ENCODE results near the gene PLEK. TPM values are rescaled to one million over a fixed set of nuclear protein-coding genes. Genes with fewer than 3 reads are reported as not detected.

The PLEK gene
- total RNA-seq, 4 donors from 2014 or later, result 5.0 to 33.0 (median 6.8) TPM

GRCh38 chr2:68319398-68320117 lies 45.5 kb upstream of the PLEK start, which contains the start of gene CNRIP1:
Gene CNRIP1 (minus strand): TSS chr2:68319949. CDS start chr2:68319400, 549 bp downstream.
- Histone ChIP-seq H3K36me3 (peaks cover 0 to 24% of the 10 kb centered on the region in 2 donors), H3K4me3 (peak within 1 kb of the TSS; percentile 86 to 87), H3K27ac (peak within 1 kb of the TSS; percentile 74 to 95 (median 92)), H3K27me3 (no peaks in the 10 kb centered on the region), H3K9me3 (no peaks in the 10 kb centered on the region), H3K4me1 (peaks cover 0 to 40% (median 5%) of the 10 kb centered on the region in 3 donors)
- TF ChIP-seq CTCF (IDR thresholded peaks at IDR 0.05) (peak in 1 of 4 experiments; percentile 33), EP300 (IDR thresholded peaks at IDR 0.05) (no peak), POLR2AphosphoS5 (IDR thresholded peaks at IDR 0.05) (peak; percentile 73), POLR2A (IDR thresholded peaks at IDR 0.05) (peak; percentile 39 to 60)
- WGBS, 2 donors (ENCODE audit: low coverage in 1 of 2), result 0% methylated on average over 3 to 11 of the region's 64 CpGs
- ATAC-seq, result peak; percentile 85

DNA sequence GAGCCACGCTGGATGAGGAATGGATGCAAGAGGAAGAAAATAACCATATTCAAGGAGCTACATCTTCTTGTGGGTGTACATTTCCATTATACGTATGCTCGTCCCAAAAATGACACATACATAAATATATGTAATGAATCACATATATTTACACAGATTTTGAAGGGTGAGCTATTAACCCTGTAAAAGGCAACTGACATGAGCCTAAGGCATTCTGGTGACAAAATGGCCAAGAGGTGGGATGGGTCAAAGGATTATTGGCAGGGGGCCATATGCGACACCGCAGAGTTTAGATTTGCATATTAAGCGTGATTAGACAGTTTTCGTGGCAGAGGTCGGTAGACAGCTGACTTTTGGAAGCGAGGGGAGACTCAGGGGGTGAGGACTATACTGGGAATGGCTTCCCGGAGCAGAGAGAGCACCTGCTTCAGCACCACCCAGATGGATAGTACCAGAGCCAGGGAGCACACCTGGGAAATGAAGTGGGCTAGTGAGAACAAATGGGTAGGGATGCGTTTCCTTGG lies 44.9 kb upstream of the PLEK start:
- TF ChIP-seq CTCF (IDR thresholded peaks at IDR 0.05) (no peak), EP300 (IDR thresholded peaks at IDR 0.05) (no peak), POLR2A (IDR thresholded peaks at IDR 0.05) (no peak), POLR2AphosphoS5 (IDR thresholded peaks at IDR 0.05) (no peak)
- Histone ChIP-seq H3K4me3 (peak overlapping the region; percentile 86 to 87), H3K27me3 (no peaks in the 10 kb centered on the region), H3K4me1 (peaks cover 0 to 40% (median 5%) of the 10 kb centered on the region in 3 donors), H3K36me3 (peaks cover 0 to 18% of the 10 kb centered on the region in 2 donors), H3K27ac (peak overlapping the region; percentile 74 to 95 (median 92)), H3K9me3 (no peaks in the 10 kb centered on the region)
- WGBS, 2 donors (ENCODE audit: low coverage in 1 of 2), result 2 to 4% methylated on average over 11 of the region's 11 CpGs
- ATAC-seq, result no peak

- no peak for ATAC-seq
- TF ChIP-seq POLR2AphosphoS5 (IDR thresholded peaks at IDR 0.05) (no peak), CTCF (IDR thresholded peaks at IDR 0.05) (no peak), EP300 (IDR thresholded peaks at IDR 0.05) (no peak), POLR2A (IDR thresholded peaks at IDR 0.05) (no peak)
- 70 to 72% methylated on average over 2 to 3 of the region's 3 CpGs for WGBS, 2 donors (ENCODE audit: low coverage in 1 of 2)
Observed at GRCh38 chr2:68325056-68325455, 40.0 kb upstream of the PLEK start.

GRCh38 chr2:68328901-68329300 lies 36.2 kb upstream of the PLEK start:
- H3K27me3 ChIP-seq, result peaks cover 25% of the 10 kb centered on the region
- no peak for ATAC-seq
- H3K9me3 ChIP-seq, result no peaks in the 10 kb centered on the region
- H3K4me3 ChIP-seq, result no peak overlapping the region
- H3K36me3 ChIP-seq, result no peaks in the 10 kb centered on the region
- TF ChIP-seq POLR2AphosphoS5 (IDR thresholded peaks at IDR 0.05), result no peak
- TF ChIP-seq CTCF (IDR thresholded peaks at IDR 0.05), result no peak
- TF ChIP-seq EP300 (IDR thresholded peaks at IDR 0.05), result no peak
- no peak for TF ChIP-seq POLR2A (IDR thresholded peaks at IDR 0.05)
- no peak overlapping the region for H3K27ac ChIP-seq
- WGBS, 2 donors (ENCODE audit: low coverage in 1 of 2), result 80% methylated on average over 1 to 2 of the region's 5 CpGs
- no peaks in the 10 kb centered on the region for H3K4me1 ChIP-seq

More at GRCh38 chr2:68325056-68325455, 40.0 kb upstream of the PLEK start:
- H3K9me3 ChIP-seq, result no peaks in the 10 kb centered on the region
- H3K4me3 ChIP-seq, result no peak overlapping the region
- no peaks in the 10 kb centered on the region for H3K36me3 ChIP-seq
- H3K4me1 ChIP-seq, result peaks cover 0 to 7% (median 5%) of the 10 kb centered on the region in 3 donors
- H3K27me3 ChIP-seq, result peaks cover 25% of the 10 kb centered on the region
- H3K27ac ChIP-seq, result no peak overlapping the region
